Activated CD4-positive, alpha-beta T cell treated with anti-CD3 and anti-CD28 coated beads, Interleukin-2, amount 50 U/mL, for 16 hours (primary cell): ENCODE data around the gene TM9SF2.

Experiments used
- DNase-seq: peaks from one replicate; pipeline ENCODE4 v3.0.0-alpha.2; 2020

TM9SF2 gene

DNA sequence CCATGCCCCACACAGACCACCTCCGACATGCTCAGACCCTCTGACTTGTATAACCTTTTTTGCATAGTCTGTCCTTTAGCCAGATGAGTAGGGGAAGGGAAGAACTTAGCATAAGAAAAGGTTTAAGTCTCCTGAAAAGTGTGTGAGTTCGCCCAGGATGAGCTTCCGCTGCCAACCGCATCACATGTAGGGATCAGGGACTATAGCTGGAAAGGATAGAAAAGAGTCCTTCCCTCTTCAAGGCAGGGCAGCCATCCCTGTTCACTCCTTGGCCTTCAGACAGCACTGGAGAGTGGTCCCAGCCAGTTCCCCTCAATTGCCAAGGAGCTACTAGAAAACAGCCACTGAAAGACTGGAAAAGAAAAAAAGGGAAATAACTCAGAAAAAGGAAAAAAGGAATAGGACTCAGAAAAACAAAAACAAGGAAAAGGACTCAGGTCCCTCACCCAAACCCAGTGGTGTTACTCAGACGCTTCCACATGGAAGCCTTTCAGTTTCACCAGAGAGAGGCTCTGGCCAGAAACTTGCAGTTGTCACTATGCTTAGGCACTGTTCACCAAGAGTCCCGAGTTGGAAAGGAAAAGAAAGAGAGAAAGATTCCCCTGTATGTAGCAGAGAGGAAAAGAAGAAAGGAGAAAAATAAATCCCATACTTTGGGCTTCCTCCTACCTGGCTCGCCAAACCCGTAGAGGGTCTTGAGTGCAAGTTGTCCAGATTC lies 5.6 kb upstream of the TM9SF2 start:
- DNase-seq, result no peak

GRCh38 chr13:99496184-99497142 lies 4.8 kb upstream of the TM9SF2 start:
- DNase-seq, result peak; percentile 90

DNA sequence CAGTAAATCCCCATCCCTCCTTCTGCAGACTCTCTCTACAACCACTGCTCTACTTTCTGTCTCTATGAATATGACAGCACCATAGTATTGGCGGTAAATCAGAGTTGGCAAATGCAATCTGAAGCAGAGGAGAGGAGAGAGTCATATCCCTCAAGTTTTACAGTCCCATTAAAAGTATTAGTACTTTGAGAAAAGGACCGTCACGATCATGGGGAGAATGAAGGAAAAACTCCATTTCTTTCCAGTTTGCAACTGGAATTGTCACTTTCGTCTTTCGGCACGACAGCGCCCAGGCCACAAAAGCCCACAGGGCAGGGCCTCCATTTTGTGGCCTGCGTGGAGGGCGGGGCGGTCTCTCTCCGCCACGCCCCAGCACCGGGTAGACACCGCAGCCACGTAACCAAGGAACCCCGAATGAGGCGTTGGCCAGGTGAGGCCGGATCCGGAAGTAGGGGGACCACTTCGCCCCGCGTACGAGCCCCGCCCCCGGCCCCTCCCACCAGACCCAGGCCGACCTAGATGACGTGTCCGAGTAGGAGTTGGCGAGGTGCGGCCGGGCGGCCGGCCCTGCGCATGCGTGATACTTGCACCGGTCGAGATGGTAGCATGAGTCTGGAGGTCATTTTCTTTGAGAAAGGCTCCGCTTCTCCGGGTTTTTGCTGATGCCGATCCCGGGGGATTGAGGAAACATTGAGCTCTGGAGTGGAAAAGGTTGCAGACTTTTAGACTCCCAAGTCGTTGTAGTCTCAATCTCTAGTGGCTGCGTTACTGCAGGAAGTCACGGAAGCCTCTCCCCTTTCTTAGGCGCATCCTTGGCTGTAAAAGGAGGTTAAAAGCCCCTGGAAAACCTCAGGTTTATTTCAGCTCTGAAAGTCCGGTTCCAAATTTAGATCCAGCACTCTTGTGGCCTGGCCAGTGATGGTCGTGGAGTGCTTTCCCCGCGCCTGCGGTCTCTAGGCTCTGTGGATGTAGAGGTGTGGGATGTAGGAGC lies 2.8 kb upstream of the TM9SF2 start:
- peak; percentile 99 for DNase-seq

- no peak for DNase-seq
Measured at GRCh38 chr13:99500839-99501183, 461 bp upstream of the TM9SF2 start.

GRCh38 chr13:99501848-99502301 lies 603 bp downstream of the TM9SF2 start:
- peak; percentile 28 for DNase-seq

GRCh38 chr13:99505814-99506269 lies 4.6 kb downstream of the TM9SF2 start:
- DNase-seq, result peak; percentile 22

DNA sequence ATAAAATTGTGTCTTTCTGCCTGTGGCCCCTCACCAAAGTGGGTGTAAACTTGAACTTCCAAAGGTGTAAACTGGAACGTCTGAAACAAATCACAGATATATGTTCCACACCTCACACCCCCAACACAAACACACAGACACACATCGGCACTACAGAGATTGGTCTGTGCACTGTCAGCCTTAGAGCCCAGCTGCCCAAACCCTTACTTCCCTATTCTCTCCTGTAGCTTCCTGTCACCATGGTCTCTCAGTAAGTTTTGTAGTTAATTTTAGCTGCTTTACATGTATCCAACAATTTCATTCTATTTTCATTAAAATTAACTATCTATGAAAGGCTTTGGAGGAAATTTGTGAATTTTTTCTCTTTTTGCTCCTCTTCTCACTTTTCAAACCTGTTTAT lies 5.4 kb downstream of the TM9SF2 start:
- no peak for DNase-seq

- DNase-seq, result no peak
Measured at GRCh38 chr13:99507054-99507453, 5.8 kb downstream of the TM9SF2 start.

DNA sequence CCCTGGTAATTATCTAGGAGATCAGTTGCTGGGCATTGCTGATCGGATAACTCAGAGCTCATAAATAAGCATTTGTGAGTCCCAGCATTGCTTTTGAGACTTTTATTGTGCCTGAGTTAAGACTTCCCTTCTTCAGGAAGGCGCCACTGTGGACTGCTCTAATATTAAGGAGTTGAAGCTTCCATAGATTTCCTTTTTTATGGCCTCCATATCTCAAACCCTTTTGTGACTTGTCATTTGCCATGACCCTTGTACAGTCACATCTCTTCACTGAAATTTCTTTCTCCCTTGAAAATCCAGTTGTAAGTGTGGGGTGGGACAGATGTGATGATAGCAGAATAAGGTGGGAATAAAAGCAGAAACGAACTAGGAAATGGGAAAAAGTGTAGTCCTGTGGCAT lies 6.3 kb downstream of the TM9SF2 start:
- no peak for DNase-seq

DNA sequence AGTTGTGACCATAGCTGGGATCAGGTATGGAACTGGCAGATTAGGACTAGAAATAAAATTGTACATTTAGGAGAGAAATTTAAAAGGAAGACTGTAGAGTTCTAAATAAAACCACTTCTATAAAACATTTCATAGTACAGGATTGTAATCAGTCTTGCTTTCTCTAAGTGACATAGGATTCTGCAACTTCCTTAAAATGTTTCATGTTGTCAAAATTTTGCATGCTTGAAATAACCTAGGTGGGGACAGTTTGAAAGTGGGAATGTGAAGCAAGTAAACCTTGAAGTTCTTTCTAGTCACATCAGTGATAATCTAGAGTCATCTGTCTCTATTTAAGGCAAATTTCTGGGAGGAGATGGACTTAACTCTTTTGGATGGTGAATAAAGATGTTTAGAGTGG lies 6.7 kb downstream of the TM9SF2 start:
- no peak for DNase-seq

DNA sequence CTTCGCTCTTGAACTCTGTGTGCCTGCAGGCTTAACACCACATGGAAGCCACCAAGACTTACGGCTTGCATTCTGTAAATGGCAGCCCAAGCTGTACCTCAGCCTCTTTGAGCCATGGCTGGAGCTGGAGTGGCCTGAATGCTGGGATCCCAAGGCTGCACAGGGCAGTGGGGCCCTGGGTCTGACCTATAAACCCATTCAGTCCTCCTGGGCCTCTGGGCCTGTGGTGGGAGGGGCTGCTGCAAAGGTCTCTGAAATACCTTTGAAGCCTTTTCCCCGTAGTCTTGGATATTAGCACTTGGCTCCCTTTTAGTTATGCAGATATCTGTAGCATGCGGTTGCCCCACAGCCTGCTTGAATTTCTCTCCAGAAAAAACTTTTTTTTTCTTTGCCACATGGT lies 8.2 kb downstream of the TM9SF2 start:
- no peak for DNase-seq

- no peak for DNase-seq
Measured at GRCh38 chr13:99514801-99515200, 13.5 kb downstream of the TM9SF2 start.

DNA sequence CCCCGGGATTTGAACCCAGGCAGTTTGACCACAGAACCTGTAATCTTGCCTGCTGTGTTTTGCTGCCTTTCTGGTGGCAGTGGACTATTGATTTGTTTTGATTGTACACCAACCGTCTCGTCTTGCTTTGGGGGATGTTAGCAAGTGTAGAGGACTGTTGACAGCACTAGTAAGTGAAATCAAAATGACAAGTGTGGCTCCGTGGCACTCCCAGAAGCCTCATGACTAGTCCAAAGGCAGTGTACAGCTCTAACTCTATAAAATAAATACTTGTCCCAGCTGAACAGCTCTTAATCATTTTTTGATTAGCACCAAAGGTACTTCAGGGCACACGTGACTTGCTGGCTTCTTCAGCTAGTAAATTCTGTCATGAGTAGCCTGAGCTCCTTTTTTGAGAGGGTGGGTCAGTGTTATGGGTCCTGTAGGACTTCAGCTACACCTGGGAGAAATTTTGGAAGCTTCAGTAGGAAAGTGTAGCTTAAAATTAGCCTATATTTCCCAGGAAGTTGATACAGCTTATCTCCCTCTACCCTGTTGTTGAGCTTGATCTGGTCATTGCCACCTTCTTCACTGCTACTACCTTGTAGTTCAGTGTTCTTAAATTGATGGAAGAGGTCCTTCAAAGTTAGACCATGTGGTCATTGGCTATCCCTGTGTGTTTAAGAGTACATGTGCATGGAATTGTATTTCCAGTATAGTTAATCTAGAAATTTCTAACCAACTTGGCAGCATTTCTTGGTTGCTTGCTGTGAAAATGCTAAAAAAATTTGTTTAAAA lies 15.1 kb downstream of the TM9SF2 start:
- DNase-seq, result no peak

- no peak for DNase-seq
Measured at GRCh38 chr13:99517577-99517976, 16.3 kb downstream of the TM9SF2 start.

DNA sequence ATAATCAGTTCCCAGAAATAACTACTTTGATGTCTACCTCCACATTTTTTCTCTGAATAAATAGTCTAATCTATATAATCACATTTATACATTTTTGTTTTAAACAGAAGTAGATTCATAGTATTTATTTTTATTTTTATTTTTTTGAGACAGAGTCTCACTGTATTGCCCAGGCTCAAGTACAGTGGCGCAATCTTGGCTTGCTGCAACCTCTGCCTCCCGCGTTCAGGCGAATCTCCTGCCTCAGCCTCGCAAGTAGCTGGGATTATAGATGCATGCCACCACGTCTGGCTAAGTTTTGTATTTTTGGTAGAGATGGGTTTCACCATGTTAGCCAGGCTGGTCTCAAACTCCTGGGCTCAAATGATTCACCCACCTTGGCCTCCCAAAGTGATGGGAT lies 16.7 kb downstream of the TM9SF2 start:
- no peak for DNase-seq

- DNase-seq, result no peak
Measured at GRCh38 chr13:99522298-99522697, 21.0 kb downstream of the TM9SF2 start.

GRCh38 chr13:99523838-99524237 lies 22.6 kb downstream of the TM9SF2 start:
- no peak for DNase-seq

DNA sequence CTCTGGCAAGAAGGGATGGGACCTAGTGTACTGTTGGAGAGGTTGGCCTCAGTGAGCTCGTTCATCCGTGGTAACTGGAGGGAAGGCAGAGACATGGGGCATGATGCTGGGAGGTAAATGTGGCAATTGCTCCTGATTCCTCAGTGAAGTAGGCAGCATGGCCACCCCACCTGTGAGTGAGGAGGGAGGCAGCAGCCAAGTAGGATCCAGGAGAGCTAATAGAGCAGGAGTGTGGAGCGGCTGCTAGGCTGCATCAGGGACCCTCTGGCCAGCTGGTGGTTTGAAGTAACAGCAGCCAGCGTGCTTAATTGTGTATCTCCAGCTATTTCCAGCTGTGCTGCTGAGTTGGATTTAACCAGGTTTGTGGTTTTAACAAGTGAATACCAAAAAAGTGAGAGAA lies 24.7 kb downstream of the TM9SF2 start:
- DNase-seq, result no peak

GRCh38 chr13:99526549-99526948 lies 25.3 kb downstream of the TM9SF2 start:
- no peak for DNase-seq

GRCh38 chr13:99527301-99527700 lies 26.0 kb downstream of the TM9SF2 start:
- no peak for DNase-seq

- DNase-seq, result peak; percentile 29
Measured at GRCh38 chr13:99528547-99528946, 27.3 kb downstream of the TM9SF2 start.

GRCh38 chr13:99536023-99536422 lies 34.8 kb downstream of the TM9SF2 start:
- DNase-seq, result no peak
